Peyer's patch (tissue), 4 donors: ENCODE measurements around the gene POU2F3. TPM values are rescaled to one million over a fixed set of nuclear protein-coding genes. Genes with fewer than 3 reads are reported as not detected.

Source experiments
- DNase-seq, 3 donors: peaks; one replicate each; pipeline ENCODE4 v3.0.0-alpha.2; 2017 to 2019
- H3K27ac ChIP-seq, 4 donors: fragments of 200-600 bp; sonication (generic); one replicate each; pipeline ENCODE4 v1.5.1; 2016 to 2019
- H3K27me3 ChIP-seq, 2 donors: fragments of 200-600 bp; sonication (generic); one replicate each; pipeline ENCODE4 v1.5.1; 2019
- H3K36me3 ChIP-seq, 3 donors: fragments of 200-600 bp; sonication (generic); one replicate each; pipeline ENCODE4 v1.5.1; 2016 to 2019
- H3K4me1 ChIP-seq, 4 donors: fragments of 200-600 bp; sonication (generic); one replicate each; pipeline ENCODE4 v1.5.1; 2016 to 2019
- H3K4me3 ChIP-seq, 4 donors: fragments of 200-600 bp; sonication (generic); 1 replicate in 3 of 4; 2 replicates in 1 of 4; pipeline ENCODE4 v1.5.1; 2016 to 2019; ENCODE audit warnings: mild to moderate bottlenecking in 1 of 4
- H3K9me3 ChIP-seq, 4 donors: fragments of 200-600 bp; sonication (generic); one replicate each; pipeline ENCODE4 v1.5.1; 2016 to 2019; ENCODE audit warnings: mild to moderate bottlenecking in 1 of 4
- POLR2A ChIP-seq, 2 donors: fragments of 450-650 bp; IDR thresholded peaks; one replicate each; pipeline ENCODE4 v1.5.1; 2017; ENCODE audit warnings: antibody characterized with exemption in 2 of 2, mild to moderate bottlenecking in 2 of 2, moderate library complexity in 2 of 2
- total RNA-seq, 4 donors: library from RNA; depleted of rRNA; stranded (reverse); fragments of >200 nt; gene quantifications; one replicate each; pipeline ENCODE4 v1.1.0, GENCODE V29; 2016
- TF ChIP-seq, protein P1 (sequence below), 6 experiments: fragments of 450-650 bp in 4 of 6; fragments of 200-600 bp in 2 of 6; sonication (generic) in 1 of 6; IDR thresholded peaks; one replicate each; pipeline ENCODE4 v1.5.1; 2017 to 2019; ENCODE audit warnings: antibody characterized with exemption in 6 of 6, mild to moderate bottlenecking in 3 of 6, moderate library complexity in 1 of 6

Gene POU2F3
- total RNA-seq, 4 donors from 2014 or later: 2.2 to 3.3 (median 2.8) TPM; not detected in 1

DNA sequence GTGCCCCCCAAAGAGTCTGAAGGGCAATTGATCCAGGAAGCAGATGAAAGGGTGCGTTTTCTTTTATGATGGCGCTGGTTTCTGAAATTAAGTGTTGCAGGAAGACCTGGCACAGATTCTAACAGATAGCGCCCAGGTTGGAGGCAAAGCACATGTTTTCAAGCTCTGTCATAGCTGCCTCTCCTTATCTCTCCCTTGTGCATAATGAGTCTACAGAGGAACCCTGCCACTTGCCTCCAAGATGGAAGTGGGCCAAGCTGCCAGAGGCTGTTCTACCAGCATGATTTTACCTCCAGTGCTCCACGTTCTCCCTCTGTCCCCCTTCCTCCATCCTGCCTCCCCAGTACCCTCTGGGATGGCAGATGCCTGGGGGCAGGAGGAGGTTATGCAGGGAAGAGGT lies 55.2 kb downstream of the POU2F3 start:
- TF ChIP-seq POLR2A (IDR thresholded peaks at IDR 0.05): no peak
- TF ChIP-seq, protein P1, sequence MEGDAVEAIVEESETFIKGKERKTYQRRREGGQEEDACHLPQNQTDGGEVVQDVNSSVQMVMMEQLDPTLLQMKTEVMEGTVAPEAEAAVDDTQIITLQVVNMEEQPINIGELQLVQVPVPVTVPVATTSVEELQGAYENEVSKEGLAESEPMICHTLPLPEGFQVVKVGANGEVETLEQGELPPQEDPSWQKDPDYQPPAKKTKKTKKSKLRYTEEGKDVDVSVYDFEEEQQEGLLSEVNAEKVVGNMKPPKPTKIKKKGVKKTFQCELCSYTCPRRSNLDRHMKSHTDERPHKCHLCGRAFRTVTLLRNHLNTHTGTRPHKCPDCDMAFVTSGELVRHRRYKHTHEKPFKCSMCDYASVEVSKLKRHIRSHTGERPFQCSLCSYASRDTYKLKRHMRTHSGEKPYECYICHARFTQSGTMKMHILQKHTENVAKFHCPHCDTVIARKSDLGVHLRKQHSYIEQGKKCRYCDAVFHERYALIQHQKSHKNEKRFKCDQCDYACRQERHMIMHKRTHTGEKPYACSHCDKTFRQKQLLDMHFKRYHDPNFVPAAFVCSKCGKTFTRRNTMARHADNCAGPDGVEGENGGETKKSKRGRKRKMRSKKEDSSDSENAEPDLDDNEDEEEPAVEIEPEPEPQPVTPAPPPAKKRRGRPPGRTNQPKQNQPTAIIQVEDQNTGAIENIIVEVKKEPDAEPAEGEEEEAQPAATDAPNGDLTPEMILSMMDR (IDR thresholded peaks at IDR 0.05): no peak
- H3K36me3 ChIP-seq: no peaks in the 10 kb centered on the region
- H3K9me3 ChIP-seq: no peaks in the 10 kb centered on the region
- no peaks in the 10 kb centered on the region for H3K27me3 ChIP-seq
- no peak overlapping the region for H3K4me3 ChIP-seq
- H3K4me1 ChIP-seq: peaks cover 0 to 11% (median 0%) of the 10 kb centered on the region in 4 donors
- H3K27ac ChIP-seq: peak overlapping the region in 1 of 4 donors; percentile 41
- peak in 1 of 3 donors; percentile 71 for DNase-seq

DNA sequence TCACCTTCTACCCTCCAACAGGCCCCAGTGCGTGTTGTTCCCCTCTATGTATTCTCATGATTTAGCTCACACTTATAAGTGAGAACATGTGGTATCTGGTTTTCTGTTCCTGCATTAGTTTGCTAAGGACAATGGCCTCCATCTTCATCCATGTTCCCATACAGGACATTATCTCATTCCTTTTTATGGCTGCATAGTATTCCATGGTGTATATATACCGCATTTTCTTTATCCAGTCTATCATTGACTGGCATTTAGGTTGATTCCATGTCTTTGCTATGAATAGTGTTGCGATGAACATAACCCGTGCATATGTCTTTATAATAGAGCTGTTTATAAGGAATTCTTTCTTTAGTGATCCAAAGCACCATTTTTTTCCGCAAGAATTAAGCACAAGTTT lies 56.6 kb downstream of the POU2F3 start:
- no peak for TF ChIP-seq POLR2A (IDR thresholded peaks at IDR 0.05)
- TF ChIP-seq, protein P1 (IDR thresholded peaks at IDR 0.05): no peak
- Histone ChIP-seq H3K4me3 (no peak overlapping the region), H3K27ac (no peak overlapping the region), H3K9me3 (no peaks in the 10 kb centered on the region), H3K27me3 (no peaks in the 10 kb centered on the region), H3K4me1 (peaks cover 0 to 7% (median 0%) of the 10 kb centered on the region in 4 donors), H3K36me3 (no peaks in the 10 kb centered on the region)
- DNase-seq: no peak

DNA sequence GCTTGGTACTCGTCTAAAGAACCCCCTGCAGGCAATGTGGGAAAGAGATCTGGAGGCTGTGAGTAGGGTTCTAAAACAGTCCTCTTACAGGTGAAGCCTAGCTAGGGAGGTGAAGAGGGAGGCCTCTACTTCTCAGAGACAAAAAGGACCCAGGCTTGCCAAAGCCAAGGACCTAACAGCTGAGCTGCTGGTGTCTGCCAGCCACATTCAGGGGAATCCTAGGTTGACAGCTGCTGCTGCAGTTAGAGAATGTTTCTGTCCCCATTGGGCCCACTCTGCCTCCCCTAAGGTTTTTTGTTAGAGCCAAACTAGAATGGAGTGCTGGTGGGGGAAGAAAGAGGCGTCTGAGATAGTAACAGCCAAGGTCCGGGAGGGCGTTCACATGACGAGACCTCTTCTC lies 58.5 kb downstream of the POU2F3 start:
- no peak for DNase-seq
- no peak overlapping the region for H3K27ac ChIP-seq
- H3K4me1 ChIP-seq: peaks cover 0 to 21% (median 0%) of the 10 kb centered on the region in 4 donors
- H3K9me3 ChIP-seq: no peaks in the 10 kb centered on the region
- H3K4me3 ChIP-seq: no peak overlapping the region
- no peaks in the 10 kb centered on the region for H3K36me3 ChIP-seq
- TF ChIP-seq, protein P1 (IDR thresholded peaks at IDR 0.05): no peak
- TF ChIP-seq POLR2A (IDR thresholded peaks at IDR 0.05): no peak
- no peaks in the 10 kb centered on the region for H3K27me3 ChIP-seq

DNA sequence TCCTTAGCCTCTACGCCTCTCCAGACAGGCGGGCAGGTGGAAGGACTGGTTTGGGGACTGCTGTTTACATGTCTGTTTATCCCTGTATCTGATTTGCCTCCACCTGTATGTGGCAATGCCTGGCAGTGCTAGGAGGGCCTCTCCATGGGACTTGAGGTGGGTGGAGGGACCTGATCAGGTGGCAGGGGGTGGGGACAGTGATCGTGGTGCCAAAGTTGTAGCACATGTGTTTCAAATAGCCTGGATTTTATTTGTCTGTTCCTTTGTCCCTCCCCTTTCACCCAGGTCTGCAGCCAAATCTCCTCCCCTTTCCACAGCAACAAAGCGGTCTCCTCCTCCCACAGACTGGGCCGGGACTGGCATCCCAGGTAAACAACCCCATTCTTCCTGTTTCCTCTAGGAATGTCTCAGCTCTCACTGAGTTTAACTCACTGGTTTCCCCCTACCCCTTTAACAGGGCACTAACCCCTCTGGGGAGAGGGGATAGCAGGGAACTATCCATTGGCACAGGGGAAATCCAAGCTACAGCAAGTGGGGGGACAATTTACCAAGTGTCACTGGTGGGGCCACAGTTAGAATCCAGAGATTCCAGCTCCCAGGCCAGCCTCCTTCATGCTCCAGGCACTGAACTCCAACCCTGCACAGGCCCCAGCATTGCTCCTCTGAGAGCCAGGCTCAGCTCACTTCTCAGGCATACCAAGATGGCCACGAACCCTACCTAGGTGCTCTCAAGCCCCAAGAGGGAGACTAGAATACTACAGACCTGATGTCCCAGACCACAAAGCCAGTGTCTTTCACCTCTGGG lies 62.3 kb downstream of the POU2F3 start:
- Histone ChIP-seq H3K27me3 (no peaks in the 10 kb centered on the region), H3K4me1 (peaks cover 0 to 15% (median 0%) of the 10 kb centered on the region in 4 donors), H3K36me3 (no peaks in the 10 kb centered on the region), H3K4me3 (no peak overlapping the region), H3K27ac (no peak overlapping the region), H3K9me3 (no peaks in the 10 kb centered on the region)
- TF ChIP-seq POLR2A (IDR thresholded peaks at IDR 0.05): no peak
- TF ChIP-seq, protein P1 (IDR thresholded peaks at IDR 0.05): no peak
- DNase-seq: no peak

DNA sequence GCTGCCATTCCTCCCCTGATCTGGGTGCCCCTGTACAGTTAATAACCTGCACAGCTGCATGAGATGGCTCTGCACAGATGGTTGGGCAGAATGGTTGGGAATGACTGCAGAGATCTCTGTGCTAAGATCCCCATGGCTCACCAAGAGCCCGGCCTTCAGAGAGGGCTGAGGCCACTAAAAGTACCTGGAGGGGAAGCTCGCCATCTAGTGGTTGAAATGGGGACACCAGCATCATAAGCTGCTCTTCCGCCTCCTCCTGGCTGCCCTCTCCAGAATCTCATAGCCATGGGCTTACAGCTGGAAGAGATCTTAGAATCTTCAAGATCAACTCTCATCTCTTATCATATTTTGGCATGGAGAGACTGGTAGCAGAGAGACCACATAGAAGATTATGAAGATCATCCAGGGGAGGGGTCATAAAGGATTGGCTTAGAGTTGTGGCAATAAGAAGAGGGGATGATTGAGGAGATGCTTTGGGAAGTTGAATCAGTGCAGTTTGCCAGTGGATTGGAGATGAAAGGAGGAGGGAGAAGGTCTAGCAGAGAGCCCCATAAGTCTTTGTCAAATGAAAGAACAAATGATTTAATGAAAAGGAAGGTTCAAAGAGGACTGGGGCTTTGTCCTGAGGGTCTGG lies 63.2 kb downstream of the POU2F3 start:
- H3K27me3 ChIP-seq: no peaks in the 10 kb centered on the region
- no peak for TF ChIP-seq POLR2A (IDR thresholded peaks at IDR 0.05)
- TF ChIP-seq, protein P1 (IDR thresholded peaks at IDR 0.05): peak; percentile 36 to 95 (median 90)
- no peaks in the 10 kb centered on the region for H3K9me3 ChIP-seq
- no peak overlapping the region for H3K27ac ChIP-seq
- DNase-seq: peak; percentile 52 to 89 (median 70)
- peaks cover 0 to 15% (median 0%) of the 10 kb centered on the region in 4 donors for H3K4me1 ChIP-seq
- no peaks in the 10 kb centered on the region for H3K36me3 ChIP-seq
- H3K4me3 ChIP-seq: no peak overlapping the region
